GM18505 (cell line): ENCODE measurements around the gene C12orf76.
"Not testable (repeated sequence)": the region's sequence is repeated elsewhere in the genome, so short reads cannot be mapped to it uniquely, and the experiment has no call there.

ENCODE experiments used
- ATAC-seq: cut with Tn5 transposase; IDR thresholded peaks from one replicate; pipeline ENCODE4 v1.9.1; 2021; ENCODE audit not compliant: unreplicated experiment
- POLR2A ChIP-seq: IDR thresholded peaks from 4 replicates; pipeline ENCODE4 v1.6.1; 2011; ENCODE audit warnings: borderline replicate concordance; ENCODE audit not compliant: insufficient read depth, insufficient read length; ENCODE audit errors: extremely low read depth

The C12orf76 gene

DNA sequence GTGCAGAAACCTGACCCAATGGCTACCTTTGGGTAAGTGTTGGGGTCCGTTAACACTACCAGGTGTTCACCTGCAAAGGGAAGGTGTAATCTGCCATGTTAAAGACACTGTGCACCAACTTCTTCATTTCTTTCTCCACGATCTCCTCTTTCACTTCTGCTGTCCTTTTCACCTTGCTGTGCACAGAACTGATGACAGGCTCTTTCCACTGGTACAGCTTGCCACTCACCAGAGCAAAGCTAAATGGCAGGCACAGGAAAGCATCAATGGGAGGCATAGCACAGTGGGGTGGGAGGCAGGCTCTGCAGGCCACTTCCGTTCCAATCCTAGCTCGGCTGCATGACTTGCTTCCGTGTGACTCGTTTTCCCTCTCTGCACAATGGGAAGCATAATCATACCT is 2.6 kb upstream of the C12orf76 start:
- TF ChIP-seq POLR2A, result no peak
- no peak for ATAC-seq

- not testable (repeated sequence) for ATAC-seq
Measured at GRCh38 chr12:110049666-110050065, 1.3 kb upstream of the C12orf76 start.

GRCh38 chr12:110049034-110049433 is 712 bp upstream of the C12orf76 start:
- ATAC-seq, result not testable (repeated sequence)

DNA sequence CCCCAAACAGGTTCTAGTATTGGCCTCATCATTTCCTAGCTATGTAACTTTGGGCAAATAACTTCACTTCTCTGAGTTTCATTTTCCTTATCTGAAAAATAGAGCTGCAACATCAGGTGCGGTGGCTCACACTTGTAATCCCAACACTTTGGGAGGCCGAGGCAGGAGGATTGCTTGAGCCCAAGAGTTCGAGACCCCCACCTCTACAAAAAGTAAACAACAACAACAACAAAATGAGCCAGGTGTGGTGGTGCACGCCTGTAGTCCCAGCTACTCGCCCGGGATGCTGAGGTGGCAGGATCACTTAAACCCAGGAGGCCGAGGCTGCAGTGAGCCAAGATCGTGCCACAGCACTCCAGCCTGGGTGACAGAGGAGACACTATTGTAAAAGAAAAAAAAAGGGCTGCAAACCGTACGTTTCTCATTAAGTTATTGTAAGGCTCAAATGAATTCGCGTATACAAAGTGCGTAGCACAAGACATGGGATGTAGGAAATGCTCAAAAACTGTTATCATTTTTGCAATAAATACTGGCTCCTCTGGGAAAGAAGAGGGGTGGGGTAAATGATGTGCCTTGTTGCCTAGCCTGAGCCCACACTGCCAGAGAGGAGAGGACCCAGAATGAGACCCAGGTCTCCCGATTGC is 903 bp downstream of the C12orf76 start:
- no peak for TF ChIP-seq POLR2A
- ATAC-seq, result no peak

DNA sequence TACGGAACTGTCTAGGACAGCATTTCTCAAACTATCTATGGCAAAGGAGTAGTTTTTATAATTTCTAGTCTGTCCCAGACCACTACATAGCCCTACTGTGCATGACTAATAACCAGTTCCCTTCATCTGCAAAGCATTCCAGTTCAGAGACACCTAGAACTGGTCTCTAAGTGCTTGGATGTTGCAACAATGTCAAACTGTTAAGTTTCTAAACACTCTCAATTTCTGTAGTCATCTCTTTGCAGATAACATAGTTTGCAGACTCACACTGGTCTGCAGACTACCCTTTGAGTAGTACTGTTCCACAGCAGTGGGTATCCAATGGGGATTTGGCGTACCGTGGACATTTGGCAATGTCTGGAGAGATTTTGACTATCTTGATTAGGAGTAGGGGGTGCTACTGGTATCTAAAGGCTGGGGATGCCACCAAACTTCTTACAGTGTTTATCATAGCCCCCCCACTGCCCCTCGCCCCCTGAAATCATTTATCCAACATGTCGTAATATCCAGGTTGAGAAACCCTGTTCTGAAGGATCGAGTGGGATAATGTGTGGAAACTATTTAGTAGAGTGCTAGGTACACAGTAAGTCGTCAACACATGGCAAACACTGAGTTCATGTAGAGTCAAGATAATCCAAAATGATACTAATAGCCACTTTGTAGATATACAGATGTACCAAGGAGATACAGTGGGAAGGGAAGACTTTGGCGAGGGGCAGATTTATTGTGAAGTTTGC is 1.7 kb downstream of the C12orf76 start:
- ATAC-seq, result no peak
- no peak for TF ChIP-seq POLR2A

- no peak for ATAC-seq
- TF ChIP-seq POLR2A, result no peak
Measured at GRCh38 chr12:110042264-110042663, 6.1 kb downstream of the C12orf76 start.

- ATAC-seq, result no peak
- no peak for TF ChIP-seq POLR2A
Measured at GRCh38 chr12:110039085-110039807, 9.1 kb downstream of the C12orf76 start.

- no peak for ATAC-seq
- no peak for TF ChIP-seq POLR2A
Measured at GRCh38 chr12:110038741-110039084, 9.6 kb downstream of the C12orf76 start.

GRCh38 chr12:110037315-110037714 is 11.0 kb downstream of the C12orf76 start:
- ATAC-seq, result no peak
- peak; percentile 27 for TF ChIP-seq POLR2A

DNA sequence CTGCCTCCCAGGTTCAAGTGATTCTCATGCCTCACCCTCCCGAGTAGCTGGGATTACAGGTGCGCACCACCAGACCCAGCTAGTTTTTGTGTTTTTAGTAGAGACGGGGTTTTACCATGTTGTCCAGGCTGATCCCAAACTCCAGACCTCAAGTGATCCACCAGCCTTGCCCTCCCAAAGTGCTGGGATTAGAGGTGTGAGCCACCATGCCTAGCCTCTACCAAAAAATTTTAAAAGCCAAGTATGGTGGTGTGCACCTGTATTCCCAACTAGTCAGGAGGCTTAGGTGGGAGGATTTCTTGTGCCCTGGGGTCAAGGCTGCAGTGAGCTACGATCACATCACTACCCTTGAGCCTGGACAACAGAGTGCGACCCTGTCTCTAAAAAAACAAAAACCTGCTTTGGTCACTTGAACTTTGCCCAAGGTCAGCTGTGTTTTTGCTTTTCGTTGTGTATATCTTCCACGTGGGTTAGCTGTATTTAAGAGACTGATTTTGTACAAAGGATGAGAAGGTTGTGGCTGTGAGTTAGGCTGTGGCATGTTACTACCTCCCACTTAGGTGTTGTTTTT is 12.7 kb downstream of the C12orf76 start:
- no peak for ATAC-seq
- no peak for TF ChIP-seq POLR2A

DNA sequence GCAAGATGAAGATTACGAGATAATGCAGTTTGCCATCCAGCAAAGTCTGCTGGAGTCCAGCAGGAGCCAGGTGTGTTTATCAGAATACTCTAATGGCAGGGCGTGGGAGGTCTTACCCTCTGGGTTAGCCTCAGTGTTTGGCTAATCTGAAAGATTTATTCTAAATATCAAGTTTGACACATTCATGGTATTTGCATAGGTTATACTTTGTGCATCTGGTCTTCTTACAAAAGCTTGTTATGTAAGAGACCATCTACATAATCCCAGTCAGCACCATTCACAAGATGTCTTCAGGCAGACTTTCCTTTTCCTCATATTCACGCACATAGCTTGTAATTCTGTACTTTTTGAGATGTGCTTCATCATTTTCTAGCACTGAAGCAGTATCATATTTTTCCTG is 14.4 kb downstream of the C12orf76 start:
- ATAC-seq, result no peak
- no peak for TF ChIP-seq POLR2A

DNA sequence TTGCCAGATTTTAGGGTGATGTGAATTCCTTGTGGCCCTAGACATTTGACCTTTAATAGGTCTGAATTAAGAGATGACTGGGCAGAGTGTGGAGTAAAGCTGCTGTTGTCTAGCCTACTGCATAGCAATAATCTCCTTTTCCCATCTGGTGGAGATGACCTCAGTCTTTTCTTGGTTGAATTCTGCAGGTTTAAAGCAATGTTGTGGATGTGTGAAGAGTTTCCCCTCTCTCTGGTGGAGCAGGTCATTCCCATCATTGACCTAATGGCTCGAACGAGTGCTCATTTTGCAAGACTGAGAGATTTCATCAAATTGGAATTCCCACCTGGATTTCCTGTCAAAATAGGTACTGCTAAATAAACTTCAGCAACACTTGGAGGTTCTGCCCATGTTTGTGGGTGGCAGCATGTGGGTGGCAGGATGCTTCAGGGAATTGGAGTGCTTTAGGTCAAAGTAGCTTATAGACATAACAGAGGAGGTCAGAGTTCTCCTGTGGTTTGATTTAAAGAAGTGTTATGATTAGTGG is 19.0 kb downstream of the C12orf76 start:
- no peak for ATAC-seq

GRCh38 chr12:110028323-110028722 is 20.0 kb downstream of the C12orf76 start:
- TF ChIP-seq POLR2A, result no peak
- ATAC-seq, result no peak

More for the DNA sequence above, 19.0 kb downstream of the C12orf76 start:
- TF ChIP-seq POLR2A, result no peak

DNA sequence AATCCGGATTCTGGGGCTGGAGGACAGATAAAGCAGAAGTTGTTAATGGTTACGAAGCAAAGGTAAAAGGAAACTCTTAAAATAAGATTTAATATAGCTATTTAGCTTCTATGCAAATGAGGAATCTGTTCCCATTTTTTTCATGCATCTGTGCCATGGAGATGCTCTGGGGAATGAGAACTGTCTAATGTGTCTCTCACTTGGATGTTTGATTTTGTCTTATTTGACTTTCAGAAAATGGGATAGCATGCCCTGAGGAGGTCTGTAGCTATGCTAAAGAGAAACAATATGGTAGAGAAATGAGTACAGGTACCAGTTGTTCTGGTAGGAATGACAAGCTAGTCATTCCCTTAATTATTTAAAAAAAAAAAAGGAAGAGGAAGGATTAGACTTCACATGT is 24.3 kb downstream of the C12orf76 start:
- no peak for TF ChIP-seq POLR2A
- ATAC-seq, result no peak
